HCT116 (cell line): ENCODE measurements around the gene SLC47A1. TPM values are rescaled to one million over a fixed set of nuclear protein-coding genes. Genes with fewer than 3 reads are reported as not detected.

Experiments
- ATAC-seq: fragments of 200-7000 bp; cut with Tn5 transposase; 2 replicates; pipeline ENCODE4 v1.9.1; 2020; ENCODE audit warnings: mild to moderate bottlenecking, moderate library complexity
- BruUV-seq: library from RNA; stranded (reverse); fragments of 400-500 nt; replicated peaks from 2 replicates; lab custom pipeline; 2021; lab: Mats Ljungman, UMichigan
- CTCF ChIA-PET: fragments of 300-600 bp; sonication (Branson Sonifier 250); formaldehyde crosslinking; loops from one replicate; lab custom pipeline; 2021; ENCODE audit warnings: antibody characterized with exemption; lab: Charles Lee
- POLR2A ChIA-PET: fragments of 300-600, 350-600 bp; sonication (Branson Sonifier 250); formaldehyde crosslinking; loops from one replicate; lab custom pipeline; 2021; ENCODE audit warnings: antibody characterized with exemption; lab: Charles Lee
- RAD21 ChIA-PET, 2 experiments: fragments of 300-600 bp; sonication (Branson Sonifier 250); formaldehyde crosslinking; loops; one replicate each; lab custom pipeline; 2023; ENCODE audit warnings: low total read pairs in 2 of 2; ENCODE audit not compliant: uncharacterized antibody in 2 of 2, unreplicated experiment in 2 of 2, low non-redundant PET in 1 of 2; lab: Charles Lee
- DNase-seq: peaks from one replicate; pipeline ENCODE4 v3.0.0-alpha.2; 2010; ENCODE audit warnings: low read depth, low spot score
- H2AFZ ChIP-seq: fragments of 200-600 bp; shearing (Covaris generic), sonication (generic); 2 replicates; pipeline ENCODE4 v1.6.1; 2017; ENCODE audit warnings: low read depth, mixed run types, mixed read lengths, antibody characterized with exemption, low read length; ENCODE audit not compliant: poor library complexity, severe bottlenecking
- H3K27ac ChIP-seq: 2 replicates; pipeline ENCODE4 v1.5.1; 2012; ENCODE audit warnings: low read depth, low read length
- H3K27me3 ChIP-seq: fragments of 200-600 bp; sonication (generic); 2 replicates; pipeline ENCODE4 v1.6.1; 2016; ENCODE audit warnings: mixed run types, low read length, mixed read lengths; ENCODE audit not compliant: insufficient read depth
- H3K36me3 ChIP-seq, 2 experiments: fragments of 200-500 bp in 1 of 2; fragments of 200-600 bp in 1 of 2; sonication (Bioruptor generic) in 1 of 2; sonication (generic) in 1 of 2; 2 replicates each; pipeline versions ENCODE4 v1.5.1 to v1.6.1; 2014 to 2016; ENCODE audit warnings: low read length in 2 of 2, inconsistent platforms in 1 of 2, mixed read lengths in 1 of 2, mixed run types in 1 of 2; ENCODE audit not compliant: insufficient read depth in 2 of 2, control insufficient read depth in 1 of 2
- H3K4me1 ChIP-seq, 2 experiments: fragments of 200-600 bp in 1 of 2; sonication (generic) in 1 of 2; 2 replicates each; pipeline versions ENCODE4 v1.5.1 to v1.6.1; 2012 to 2017; ENCODE audit warnings: low read length in 2 of 2, inconsistent platforms in 1 of 2, mild to moderate bottlenecking in 1 of 2, mixed read lengths in 1 of 2, mixed run types in 1 of 2, moderate library complexity in 1 of 2; ENCODE audit not compliant: insufficient read depth in 2 of 2, control insufficient read depth in 1 of 2
- H3K4me2 ChIP-seq: fragments of 200-600 bp; sonication (generic); 2 replicates; pipeline ENCODE4 v1.6.1; 2017; ENCODE audit warnings: mixed run types, low read length, mixed read lengths
- H3K4me3 ChIP-seq, 2 experiments: fragments of 200-600 bp in 1 of 2; sonication (generic) in 1 of 2; replicated peaks in 1 of 2; 2 replicates each; pipeline ENCODE4 v1.5.1; 2011 to 2016; ENCODE audit warnings: low read length in 2 of 2, control low read depth in 1 of 2, low read depth in 1 of 2, mild to moderate bottlenecking in 1 of 2, mixed read lengths in 1 of 2, mixed run types in 1 of 2
- H3K79me2 ChIP-seq: fragments of 200-600 bp; sonication (generic); 2 replicates; pipeline ENCODE4 v1.6.1; 2017; ENCODE audit warnings: mild to moderate bottlenecking, mixed run types, low read length, moderate library complexity, mixed read lengths; ENCODE audit not compliant: insufficient read depth
- H3K9ac ChIP-seq: fragments of 200-600 bp; sonication (generic); 2 replicates; pipeline ENCODE4 v1.6.1; 2016; ENCODE audit warnings: low read length, mixed read lengths
- H3K9me2 ChIP-seq: fragments of 200-600 bp; sonication (generic), shearing (Covaris generic); 2 replicates; pipeline ENCODE4 v1.6.1; 2017; ENCODE audit warnings: mixed run types, mild to moderate bottlenecking, moderate library complexity; ENCODE audit not compliant: insufficient read depth
- H3K9me3 ChIP-seq, 2 experiments: fragments of 200-500 bp in 1 of 2; fragments of 200-600 bp in 1 of 2; sonication (Bioruptor generic) in 1 of 2; sonication (generic) in 1 of 2; 2 replicates each; pipeline ENCODE4 v1.6.1; 2014 to 2017; ENCODE audit warnings: low read length in 2 of 2, mixed read lengths in 2 of 2, inconsistent platforms in 1 of 2, low read depth in 1 of 2, mild to moderate bottlenecking in 1 of 2, mixed run types in 1 of 2, moderate library complexity in 1 of 2; ENCODE audit not compliant: control insufficient read depth in 1 of 2, insufficient read depth in 1 of 2
- H4K20me1 ChIP-seq: fragments of 200-600 bp; sonication (generic), shearing (Covaris generic); 2 replicates; pipeline ENCODE4 v1.6.1; 2017; ENCODE audit warnings: mixed run types, mild to moderate bottlenecking, moderate library complexity; ENCODE audit not compliant: insufficient read depth
- CBX3 ChIP-seq: IDR thresholded peaks from 2 replicates; pipeline ENCODE4 v1.6.1; 2012; ENCODE audit warnings: low read depth
- POLR2A ChIP-seq: IDR thresholded peaks from 2 replicates; pipeline ENCODE4 v1.7.0; 2011; ENCODE audit warnings: borderline replicate concordance; ENCODE audit not compliant: insufficient read depth, insufficient read length; ENCODE audit errors: extremely low read depth
- RAD21 ChIP-seq: IDR thresholded peaks from 2 replicates; pipeline ENCODE4 v1.6.1; 2012; ENCODE audit warnings: low read depth, mild to moderate bottlenecking
- SIN3A ChIP-seq: IDR thresholded peaks from 2 replicates; pipeline ENCODE4 v1.6.1; 2012; ENCODE audit warnings: low read depth
- SP1 ChIP-seq: IDR thresholded peaks from 2 replicates; pipeline ENCODE4 v1.6.1; 2012; ENCODE audit warnings: low read depth
- YY1 ChIP-seq: IDR thresholded peaks from 2 replicates; pipeline ENCODE4 v1.6.1; 2011; ENCODE audit warnings: low read length, low read depth, moderate library complexity, mild to moderate bottlenecking; ENCODE audit not compliant: insufficient replicate concordance; ENCODE audit errors: extremely low read depth
- ZFX ChIP-seq: fragments of 450-650 bp; IDR thresholded peaks from 2 replicates; pipeline ENCODE4 v1.6.1; 2017
- ZNF274 ChIP-seq: fragments of 200-500 bp; sonication (Bioruptor generic); IDR thresholded peaks from 2 replicates; pipeline ENCODE4 v1.6.1; 2014; ENCODE audit warnings: mild to moderate bottlenecking, low read depth, low read length, inconsistent platforms
- intact Hi-C: fragments of 100-400 bp; cut with micrococcal nuclease; formaldehyde crosslinking; loops from 2 replicates; pipeline ENCODE4 v1.10.0; 2022
- total RNA-seq: library from RNA; stranded (reverse); gene quantifications from one replicate; pipeline ENCODE4 v1.2.1, GENCODE V29; 2021; ENCODE audit not compliant: unreplicated experiment
- TF ChIP-seq, protein P1 (sequence below): IDR thresholded peaks from 2 replicates; pipeline ENCODE4 v1.6.1; 2012
- TF ChIP-seq, protein P2 (sequence below), 3 experiments: fragments of 200-600 bp in 1 of 3; sonication (generic) in 1 of 3; IDR thresholded peaks in 2 of 3; conservative IDR thresholded peaks in 1 of 3; 2 replicates each; pipeline ENCODE4 v1.5.1; 2012 to 2017; ENCODE audit warnings: low read depth in 2 of 3, low read length in 2 of 3, antibody characterized with exemption in 1 of 3, borderline replicate concordance in 1 of 3, control low read depth in 1 of 3, mild to moderate bottlenecking in 1 of 3, mixed read lengths in 1 of 3, mixed run types in 1 of 3, moderate library complexity in 1 of 3; ENCODE audit not compliant: insufficient read depth in 1 of 3

The SLC47A1 gene
- total RNA-seq, 1 experiment from 2014 or later = 0.17 TPM

DNA sequence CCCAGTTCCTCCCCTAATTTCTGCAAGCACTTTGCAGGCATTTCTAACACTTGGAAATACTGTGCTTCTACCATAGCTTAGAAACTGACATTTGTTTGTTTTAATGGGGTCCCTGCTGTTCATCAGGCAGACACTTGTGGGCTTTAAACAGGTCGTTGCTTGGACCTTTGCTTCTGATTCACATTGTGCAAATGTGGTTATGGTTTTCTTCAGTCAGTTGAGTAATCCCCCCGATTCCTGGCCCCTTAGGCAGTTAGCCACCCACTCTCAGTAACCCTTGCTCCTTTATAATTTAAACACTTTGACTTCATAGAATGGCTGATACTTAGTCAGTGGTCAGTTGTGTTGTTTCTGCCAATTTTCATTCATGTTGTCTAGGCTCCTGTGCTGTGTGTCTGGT lies 39.4 kb downstream of the SLC47A1 start:
- no peaks in the 10 kb centered on the region for H3K79me2 ChIP-seq
- peaks cover 0 to 5% of the 10 kb centered on the region in 2 experiments; a peak in 1 of 4 replicates for H3K4me1 ChIP-seq
- ChIA-PET CTCF (no interaction called here), POLR2A (no interaction called here), RAD21 (no interaction called here)
- H3K9ac ChIP-seq = no peak overlapping the region
- no peaks in the 10 kb centered on the region for H3K9me2 ChIP-seq
- ATAC-seq = no peak
- no peaks in the 10 kb centered on the region for H3K27me3 ChIP-seq
- H3K4me3 ChIP-seq = no peak overlapping the region
- H3K27ac ChIP-seq = no peak overlapping the region
- no peaks in the 10 kb centered on the region for H3K9me3 ChIP-seq
- BruUV-seq = no TSS peak
- TF ChIP-seq YY1 (no peak), POLR2A (no peak), RAD21 (no peak), SP1 (no peak), ZNF274 (no peak), ZFX (no peak)
- TF ChIP-seq, protein P1, sequence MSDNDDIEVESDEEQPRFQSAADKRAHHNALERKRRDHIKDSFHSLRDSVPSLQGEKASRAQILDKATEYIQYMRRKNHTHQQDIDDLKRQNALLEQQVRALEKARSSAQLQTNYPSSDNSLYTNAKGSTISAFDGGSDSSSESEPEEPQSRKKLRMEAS = no peak
- no peaks in the 10 kb centered on the region for H4K20me1 ChIP-seq
- no peak for DNase-seq
- intact Hi-C loops = no loop called here
- no peak overlapping the region for H2AFZ ChIP-seq
- H3K4me2 ChIP-seq = no peak overlapping the region
- no peaks in the 10 kb centered on the region for H3K36me3 ChIP-seq

DNA sequence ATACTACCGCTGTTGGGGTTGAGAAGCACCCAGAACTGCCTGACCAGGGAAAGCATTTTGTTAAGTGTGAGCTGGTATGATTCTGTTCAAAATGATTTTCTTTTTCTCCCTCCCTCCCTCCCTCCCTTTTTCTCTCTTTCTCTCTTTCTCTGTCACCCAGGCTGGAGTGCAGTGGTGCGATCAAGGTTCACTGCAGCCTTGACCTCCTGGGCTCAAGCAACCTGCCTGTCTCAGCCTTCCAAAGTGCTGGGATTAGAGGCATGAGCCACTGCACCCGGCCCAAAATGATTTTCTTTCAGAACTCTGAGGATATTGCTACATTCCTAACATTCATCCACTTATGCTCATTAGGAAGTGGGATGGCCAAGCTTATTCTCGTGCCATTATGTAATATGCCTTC lies 41.3 kb downstream of the SLC47A1 start:
- Histone ChIP-seq H3K36me3 (no peaks in the 10 kb centered on the region), H3K27me3 (no peaks in the 10 kb centered on the region)

More for the DNA sequence above, 41.3 kb downstream of the SLC47A1 start:
- DNase-seq (no peak), ATAC-seq (no peak)
- Histone ChIP-seq H3K9me3 (no peaks in the 10 kb centered on the region), H3K4me3 (no peak overlapping the region), H4K20me1 (no peaks in the 10 kb centered on the region), H3K4me2 (no peak overlapping the region), H3K9ac (no peak overlapping the region), H3K27ac (no peak overlapping the region), H3K4me1 (no peaks in the 10 kb centered on the region), H2AFZ (no peak overlapping the region), H3K9me2 (no peaks in the 10 kb centered on the region), H3K79me2 (no peaks in the 10 kb centered on the region)
- no TSS peak for BruUV-seq
- ChIA-PET CTCF (no interaction called here), POLR2A (no interaction called here), RAD21 (no interaction called here)
- TF ChIP-seq, protein P1 = no peak
- TF ChIP-seq SIN3A (no peak), CBX3 (no peak)
- TF ChIP-seq, protein P2, sequence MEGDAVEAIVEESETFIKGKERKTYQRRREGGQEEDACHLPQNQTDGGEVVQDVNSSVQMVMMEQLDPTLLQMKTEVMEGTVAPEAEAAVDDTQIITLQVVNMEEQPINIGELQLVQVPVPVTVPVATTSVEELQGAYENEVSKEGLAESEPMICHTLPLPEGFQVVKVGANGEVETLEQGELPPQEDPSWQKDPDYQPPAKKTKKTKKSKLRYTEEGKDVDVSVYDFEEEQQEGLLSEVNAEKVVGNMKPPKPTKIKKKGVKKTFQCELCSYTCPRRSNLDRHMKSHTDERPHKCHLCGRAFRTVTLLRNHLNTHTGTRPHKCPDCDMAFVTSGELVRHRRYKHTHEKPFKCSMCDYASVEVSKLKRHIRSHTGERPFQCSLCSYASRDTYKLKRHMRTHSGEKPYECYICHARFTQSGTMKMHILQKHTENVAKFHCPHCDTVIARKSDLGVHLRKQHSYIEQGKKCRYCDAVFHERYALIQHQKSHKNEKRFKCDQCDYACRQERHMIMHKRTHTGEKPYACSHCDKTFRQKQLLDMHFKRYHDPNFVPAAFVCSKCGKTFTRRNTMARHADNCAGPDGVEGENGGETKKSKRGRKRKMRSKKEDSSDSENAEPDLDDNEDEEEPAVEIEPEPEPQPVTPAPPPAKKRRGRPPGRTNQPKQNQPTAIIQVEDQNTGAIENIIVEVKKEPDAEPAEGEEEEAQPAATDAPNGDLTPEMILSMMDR (IDR thresholded peaks at IDR 0.05 in 2 of 3, conservative IDR thresholded peaks at IDR 0.05 in 1 of 3; ENCODE audit: borderline replicate concordance in 1 of 3, insufficient read depth in 1 of 3, low read depth in 2 of 3, low read length in 2 of 3) = no peak
- intact Hi-C loops = no loop called here
